ENCODE results near the gene INO80E.
"Not testable (repeated sequence)": the region's sequence is repeated elsewhere in the genome, so short reads cannot be mapped to it uniquely, and the experiment has no call there.

The INO80E gene

DNA sequence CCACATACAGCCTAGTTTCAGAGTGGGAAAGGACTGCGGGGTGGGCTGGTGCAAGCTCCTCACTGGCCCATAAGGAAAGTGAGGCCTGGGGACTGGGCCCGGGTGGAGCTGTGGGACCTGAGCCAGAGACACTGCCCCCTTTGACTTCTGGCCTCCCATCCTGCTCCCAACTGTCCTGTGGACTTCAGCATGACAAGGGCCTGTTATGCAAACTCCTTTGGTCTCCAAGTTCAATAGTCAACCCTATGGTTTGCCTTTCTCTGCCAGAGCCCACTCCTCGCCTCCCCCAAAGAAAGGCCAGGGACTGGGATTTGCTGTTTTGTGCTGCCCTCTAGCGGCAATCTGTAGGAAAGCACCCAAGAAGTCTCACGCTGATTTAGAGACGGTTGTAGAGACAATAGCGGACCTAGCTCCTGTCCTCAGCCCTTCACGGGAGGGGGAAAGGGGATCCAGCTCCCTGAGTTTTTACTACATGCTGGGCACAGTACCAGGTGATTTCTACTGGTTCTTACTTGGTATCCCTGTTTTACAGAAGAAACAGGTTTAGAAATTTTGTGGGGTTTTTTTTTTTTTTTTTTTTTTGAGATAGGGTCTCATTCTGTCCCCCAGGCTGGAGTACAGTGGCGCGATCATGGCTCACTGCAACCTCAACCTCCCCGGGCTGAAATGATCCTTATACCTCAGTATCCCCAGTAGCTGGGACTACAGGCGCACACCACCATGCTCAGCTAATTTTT, 36.2 kb downstream of the INO80E start:
- H3K4me1 ChIP-seq (ENCODE audit: low read length), result no peaks in the 10 kb centered on the region
- no peak overlapping the region for H2AFZ ChIP-seq (ENCODE audit: low read length)
- no peak overlapping the region for H3K9ac ChIP-seq (ENCODE audit: low read length)
- no peak overlapping the region for H3K27ac ChIP-seq (ENCODE audit: low read length)
- H3K27me3 ChIP-seq (replicated peaks; ENCODE audit: insufficient read depth, low read length), result peaks cover 54% of the 10 kb centered on the region
- no peaks in the 10 kb centered on the region for H3K9me2 ChIP-seq (replicated peaks; ENCODE audit: insufficient read depth, low read length)
- no peaks in the 10 kb centered on the region for H3F3A ChIP-seq (ENCODE audit: insufficient read depth, low read length)
- H3K9me3 ChIP-seq (replicated peaks; ENCODE audit: insufficient read depth, low read length), result no peaks in the 10 kb centered on the region
- no peaks in the 10 kb centered on the region for H4K20me1 ChIP-seq (ENCODE audit: insufficient read depth, low read length)
- no peak overlapping the region for H3K4me3 ChIP-seq (ENCODE audit: low read length)
- H3K4me2 ChIP-seq (ENCODE audit: low read depth, low read length), result no peak overlapping the region
- DNase-seq, result peak; percentile 69
- H3K36me3 ChIP-seq (replicated peaks; ENCODE audit: insufficient read depth, low read length), result no peaks in the 10 kb centered on the region
- TF ChIP-seq, protein P1, sequence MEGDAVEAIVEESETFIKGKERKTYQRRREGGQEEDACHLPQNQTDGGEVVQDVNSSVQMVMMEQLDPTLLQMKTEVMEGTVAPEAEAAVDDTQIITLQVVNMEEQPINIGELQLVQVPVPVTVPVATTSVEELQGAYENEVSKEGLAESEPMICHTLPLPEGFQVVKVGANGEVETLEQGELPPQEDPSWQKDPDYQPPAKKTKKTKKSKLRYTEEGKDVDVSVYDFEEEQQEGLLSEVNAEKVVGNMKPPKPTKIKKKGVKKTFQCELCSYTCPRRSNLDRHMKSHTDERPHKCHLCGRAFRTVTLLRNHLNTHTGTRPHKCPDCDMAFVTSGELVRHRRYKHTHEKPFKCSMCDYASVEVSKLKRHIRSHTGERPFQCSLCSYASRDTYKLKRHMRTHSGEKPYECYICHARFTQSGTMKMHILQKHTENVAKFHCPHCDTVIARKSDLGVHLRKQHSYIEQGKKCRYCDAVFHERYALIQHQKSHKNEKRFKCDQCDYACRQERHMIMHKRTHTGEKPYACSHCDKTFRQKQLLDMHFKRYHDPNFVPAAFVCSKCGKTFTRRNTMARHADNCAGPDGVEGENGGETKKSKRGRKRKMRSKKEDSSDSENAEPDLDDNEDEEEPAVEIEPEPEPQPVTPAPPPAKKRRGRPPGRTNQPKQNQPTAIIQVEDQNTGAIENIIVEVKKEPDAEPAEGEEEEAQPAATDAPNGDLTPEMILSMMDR (IDR thresholded peaks at IDR 0.05; ENCODE audit: low read length), result peak; percentile 87
- TF ChIP-seq EZH2phosphoT487 (IDR thresholded peaks at IDR 0.05; ENCODE audit: low read length), result no peak
- no peaks in the 10 kb centered on the region for H3K79me2 ChIP-seq (ENCODE audit: low read length)

- H3K4me2 ChIP-seq (ENCODE audit: low read depth, low read length), result no peak overlapping the region
These were observed 37.2 kb downstream of the INO80E start for GRCh38 chr16:30033270-30033669.

GRCh38 chr16:30040221-30040620, 44.2 kb downstream of the INO80E start:
- H3K79me2 ChIP-seq (ENCODE audit: low read length), result no peaks in the 10 kb centered on the region
- TF ChIP-seq, protein P1 (IDR thresholded peaks at IDR 0.05; ENCODE audit: low read length), result no peak
- no peak for TF ChIP-seq EZH2phosphoT487 (IDR thresholded peaks at IDR 0.05; ENCODE audit: low read length)
- TF ChIP-seq EZH2 (optimal IDR thresholded peaks at IDR 0.05; ENCODE audit: low read depth, low read length), result no peak
- no peak overlapping the region for H3K4me2 ChIP-seq (ENCODE audit: low read depth, low read length)
- H3F3A ChIP-seq (ENCODE audit: insufficient read depth, low read length), result no peaks in the 10 kb centered on the region
- H3K27me3 ChIP-seq (replicated peaks; ENCODE audit: insufficient read depth, low read length), result no peaks in the 10 kb centered on the region
- no peaks in the 10 kb centered on the region for H3K36me3 ChIP-seq (replicated peaks; ENCODE audit: insufficient read depth, low read length)
- no peak overlapping the region for H3K9ac ChIP-seq (ENCODE audit: low read length)
- DNase-seq, result no peak
- no peak overlapping the region for H3K4me3 ChIP-seq (ENCODE audit: low read length)
- no peaks in the 10 kb centered on the region for H3K4me1 ChIP-seq (ENCODE audit: low read length)
- no peaks in the 10 kb centered on the region for H3K9me2 ChIP-seq (replicated peaks; ENCODE audit: insufficient read depth, low read length)
- H3K27ac ChIP-seq (ENCODE audit: low read length), result no peak overlapping the region
- H4K20me1 ChIP-seq (ENCODE audit: insufficient read depth, low read length), result no peaks in the 10 kb centered on the region
- H3K9me3 ChIP-seq (replicated peaks; ENCODE audit: insufficient read depth, low read length), result no peaks in the 10 kb centered on the region
- no peak overlapping the region for H2AFZ ChIP-seq (ENCODE audit: low read length)

More at GRCh38 chr16:30033270-30033669, 37.2 kb downstream of the INO80E start:
- no peaks in the 10 kb centered on the region for H3K9me2 ChIP-seq (replicated peaks; ENCODE audit: insufficient read depth, low read length)
- H3K36me3 ChIP-seq (replicated peaks; ENCODE audit: insufficient read depth, low read length), result no peaks in the 10 kb centered on the region
- no peak for DNase-seq
- H3F3A ChIP-seq (ENCODE audit: insufficient read depth, low read length), result no peaks in the 10 kb centered on the region
- H3K4me1 ChIP-seq (ENCODE audit: low read length), result no peaks in the 10 kb centered on the region
- H3K9ac ChIP-seq (ENCODE audit: low read length), result no peak overlapping the region
- H3K79me2 ChIP-seq (ENCODE audit: low read length), result no peaks in the 10 kb centered on the region
- H3K27me3 ChIP-seq (replicated peaks; ENCODE audit: insufficient read depth, low read length), result peaks cover 44% of the 10 kb centered on the region
- no peak overlapping the region for H3K4me3 ChIP-seq (ENCODE audit: low read length)
- no peaks in the 10 kb centered on the region for H3K9me3 ChIP-seq (replicated peaks; ENCODE audit: insufficient read depth, low read length)
- no peaks in the 10 kb centered on the region for H4K20me1 ChIP-seq (ENCODE audit: insufficient read depth, low read length)
- TF ChIP-seq EZH2phosphoT487 (IDR thresholded peaks at IDR 0.05; ENCODE audit: low read length) (no peak), EZH2 (optimal IDR thresholded peaks at IDR 0.05; ENCODE audit: low read depth, low read length) (no peak)
- TF ChIP-seq, protein P1 (IDR thresholded peaks at IDR 0.05; ENCODE audit: low read length), result no peak
- no peak overlapping the region for H2AFZ ChIP-seq (ENCODE audit: low read length)
- H3K27ac ChIP-seq (ENCODE audit: low read length), result no peak overlapping the region

GRCh38 chr16:30040690-30041089, 44.6 kb downstream of the INO80E start:
- not testable (repeated sequence) for H3K9me2 ChIP-seq (replicated peaks; ENCODE audit: insufficient read depth, low read length); H3K27ac ChIP-seq (ENCODE audit: low read length); H3F3A ChIP-seq (ENCODE audit: insufficient read depth, low read length); H3K9ac ChIP-seq (ENCODE audit: low read length); H2AFZ ChIP-seq (ENCODE audit: low read length); H3K27me3 ChIP-seq (replicated peaks; ENCODE audit: insufficient read depth, low read length); H3K4me2 ChIP-seq (ENCODE audit: low read depth, low read length); H3K4me1 ChIP-seq (ENCODE audit: low read length); DNase-seq; H3K4me3 ChIP-seq (ENCODE audit: low read length); H3K9me3 ChIP-seq (replicated peaks; ENCODE audit: insufficient read depth, low read length); H4K20me1 ChIP-seq (ENCODE audit: insufficient read depth, low read length); H3K36me3 ChIP-seq (replicated peaks; ENCODE audit: insufficient read depth, low read length); H3K79me2 ChIP-seq (ENCODE audit: low read length)
